AG09309 (cell line): Measurements from ENCODE around the gene RBP5.

ENCODE experiments used
- DNase-seq: peaks from one replicate; pipeline ENCODE4 v3.0.0-alpha.2; 2010; ENCODE audit warnings: low read depth
- H3K4me3 ChIP-seq: 2 replicates; pipeline ENCODE4 v1.5.1; 2011; ENCODE audit warnings: mild to moderate bottlenecking, low read depth, low read length, moderate library complexity; ENCODE audit not compliant: control insufficient read depth
- TF ChIP-seq, protein P1 (sequence below): IDR thresholded peaks from 2 replicates; pipeline ENCODE4 v1.5.1; 2011; ENCODE audit warnings: mild to moderate bottlenecking, low read depth, low read length, inconsistent platforms; ENCODE audit not compliant: insufficient read depth, control insufficient read depth; ENCODE audit errors: missing control alignments

The RBP5 gene

DNA sequence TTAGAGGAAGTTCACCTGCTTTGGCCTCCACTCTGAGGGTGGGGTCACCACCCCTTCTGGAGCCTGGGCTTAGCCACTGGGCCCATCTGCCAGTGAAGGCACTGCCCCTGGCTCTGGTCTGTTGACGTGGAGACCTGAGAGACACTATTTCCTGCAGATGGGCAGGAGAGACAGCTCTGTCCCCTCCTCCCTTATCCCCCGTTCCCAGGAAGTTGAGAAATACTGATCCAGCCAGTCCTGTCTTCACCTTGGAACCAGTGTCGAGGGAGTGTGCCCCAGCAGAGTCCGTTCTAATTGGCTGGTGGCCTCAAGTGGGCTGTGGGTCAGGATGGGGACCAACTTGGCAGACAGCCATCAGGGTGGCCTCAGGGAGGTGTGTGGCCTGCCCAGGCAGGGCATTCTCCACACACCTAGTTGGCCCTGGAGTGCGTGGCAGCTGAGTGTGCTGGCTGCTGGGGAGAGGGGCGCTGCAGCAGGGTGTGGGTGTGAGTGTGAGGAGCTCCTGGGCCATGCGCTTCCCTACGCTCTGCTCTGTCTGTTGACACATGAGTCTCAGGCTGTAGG is 26.9 kb upstream of the RBP5 start:
- no peak for DNase-seq
- no peak overlapping the region for H3K4me3 ChIP-seq
- TF ChIP-seq, protein P1, sequence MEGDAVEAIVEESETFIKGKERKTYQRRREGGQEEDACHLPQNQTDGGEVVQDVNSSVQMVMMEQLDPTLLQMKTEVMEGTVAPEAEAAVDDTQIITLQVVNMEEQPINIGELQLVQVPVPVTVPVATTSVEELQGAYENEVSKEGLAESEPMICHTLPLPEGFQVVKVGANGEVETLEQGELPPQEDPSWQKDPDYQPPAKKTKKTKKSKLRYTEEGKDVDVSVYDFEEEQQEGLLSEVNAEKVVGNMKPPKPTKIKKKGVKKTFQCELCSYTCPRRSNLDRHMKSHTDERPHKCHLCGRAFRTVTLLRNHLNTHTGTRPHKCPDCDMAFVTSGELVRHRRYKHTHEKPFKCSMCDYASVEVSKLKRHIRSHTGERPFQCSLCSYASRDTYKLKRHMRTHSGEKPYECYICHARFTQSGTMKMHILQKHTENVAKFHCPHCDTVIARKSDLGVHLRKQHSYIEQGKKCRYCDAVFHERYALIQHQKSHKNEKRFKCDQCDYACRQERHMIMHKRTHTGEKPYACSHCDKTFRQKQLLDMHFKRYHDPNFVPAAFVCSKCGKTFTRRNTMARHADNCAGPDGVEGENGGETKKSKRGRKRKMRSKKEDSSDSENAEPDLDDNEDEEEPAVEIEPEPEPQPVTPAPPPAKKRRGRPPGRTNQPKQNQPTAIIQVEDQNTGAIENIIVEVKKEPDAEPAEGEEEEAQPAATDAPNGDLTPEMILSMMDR = no peak

DNA sequence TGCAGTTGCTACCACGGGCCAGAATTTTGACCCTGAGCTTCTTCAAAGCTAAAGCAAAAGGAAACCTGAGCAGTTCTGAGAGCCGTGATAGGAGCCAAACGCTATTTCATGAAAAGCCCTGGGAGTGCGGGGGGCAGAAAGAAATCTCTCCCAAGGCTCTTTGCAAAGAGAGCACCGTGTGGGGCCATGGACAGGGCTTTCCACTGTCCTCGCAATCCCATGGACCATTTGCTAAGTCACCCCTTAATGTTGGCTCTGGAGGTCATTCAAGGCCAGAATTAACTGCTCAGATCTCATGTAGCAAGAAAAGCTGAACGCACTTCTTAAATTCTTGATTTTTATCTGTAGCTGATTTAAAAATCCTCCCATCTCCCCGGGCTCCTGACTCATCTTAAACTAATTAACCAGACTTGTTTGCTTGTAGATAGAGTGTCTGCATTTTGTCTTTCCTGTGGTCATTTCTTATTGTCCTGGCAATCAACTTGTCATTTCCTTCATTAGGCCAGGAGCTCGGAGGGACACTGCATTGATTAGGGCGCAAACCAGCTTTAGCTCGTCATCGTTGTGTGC is 26.3 kb upstream of the RBP5 start:
- TF ChIP-seq, protein P1 = no peak
- DNase-seq = no peak
- H3K4me3 ChIP-seq = no peak overlapping the region

DNA sequence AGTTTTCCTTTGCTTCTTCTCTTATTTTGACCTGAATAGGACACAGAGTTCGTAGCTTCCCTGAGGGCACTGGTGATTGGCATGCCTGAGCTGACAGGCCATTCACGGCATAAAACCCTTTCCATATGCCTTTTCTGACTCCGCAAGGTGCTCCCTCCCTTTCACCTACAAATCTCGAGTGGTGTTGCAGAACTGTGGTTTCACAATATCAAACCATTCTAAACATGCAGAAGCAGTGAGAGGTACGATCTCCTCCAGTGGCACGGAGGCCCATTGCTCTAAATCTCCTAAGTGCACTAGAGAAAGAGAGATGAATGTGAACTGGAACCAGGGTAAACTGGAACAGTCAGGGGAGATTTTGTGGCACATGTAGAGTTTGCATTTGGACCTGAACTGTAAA is 25.4 kb upstream of the RBP5 start:
- TF ChIP-seq, protein P1 = no peak
- no peak for DNase-seq

DNA sequence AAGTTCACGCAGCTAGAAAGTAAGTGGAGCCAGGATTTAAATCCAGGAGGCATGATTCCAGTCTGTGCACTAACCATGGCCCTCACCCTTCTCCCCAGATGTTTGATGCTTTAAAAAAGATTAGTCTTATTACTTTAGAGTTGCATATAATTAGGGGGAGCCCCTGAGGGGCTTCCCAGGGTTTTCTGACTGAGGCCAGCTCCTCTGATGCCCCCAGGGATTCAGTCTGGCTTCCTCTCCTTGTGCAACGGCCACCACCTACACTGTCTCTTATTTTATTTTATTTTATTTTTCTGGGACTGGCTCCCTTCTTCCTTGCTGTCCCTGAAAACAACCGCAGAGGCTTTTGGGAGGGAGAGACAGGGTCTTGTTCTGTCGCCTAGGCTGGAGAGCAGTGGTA is 24.1 kb upstream of the RBP5 start:
- DNase-seq = no peak
- TF ChIP-seq, protein P1 = no peak
- no peak overlapping the region for H3K4me3 ChIP-seq

More for the DNA sequence above, 25.4 kb upstream of the RBP5 start:
- no peak overlapping the region for H3K4me3 ChIP-seq

DNA sequence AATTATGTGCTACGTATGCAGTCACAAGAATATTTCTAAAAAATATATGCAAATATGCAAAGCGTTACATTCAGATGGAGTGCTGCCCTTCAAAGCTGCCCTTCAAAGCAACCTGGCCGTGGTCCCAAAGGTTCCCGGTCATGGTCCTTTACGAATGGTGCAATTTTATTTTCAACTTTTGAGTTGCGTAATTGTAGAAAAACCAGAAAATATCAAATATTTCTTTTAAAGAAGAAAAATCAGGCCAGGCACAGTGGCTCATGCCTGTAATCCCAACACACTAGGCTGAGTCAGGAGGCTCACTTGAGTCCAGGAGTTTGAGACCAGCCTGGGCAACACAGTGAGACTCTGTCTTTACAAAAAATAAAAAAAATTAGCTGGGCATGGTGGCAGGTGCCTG is 22.8 kb upstream of the RBP5 start:
- TF ChIP-seq, protein P1 = no peak
- DNase-seq = no peak
- H3K4me3 ChIP-seq = no peak overlapping the region

DNA sequence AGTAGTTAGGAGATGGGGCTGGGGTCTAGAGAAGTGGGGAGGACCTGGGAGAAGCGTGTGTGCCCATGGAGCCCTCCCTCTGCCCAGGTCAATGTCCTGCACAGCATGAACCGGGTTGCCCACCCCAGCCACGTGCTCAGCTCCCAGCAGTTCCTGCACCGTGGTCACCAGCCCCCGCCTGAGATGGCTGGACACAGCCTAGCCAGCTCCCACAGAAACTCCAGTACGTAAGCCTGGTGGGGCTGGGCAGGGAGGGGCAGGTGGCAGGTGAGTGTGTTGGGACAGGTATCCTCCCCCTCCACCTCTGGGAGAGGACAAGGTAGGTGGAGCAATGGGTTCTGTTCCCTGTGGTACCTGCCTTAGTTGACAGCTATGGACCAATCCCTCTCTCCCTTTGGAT is 22.2 kb upstream of the RBP5 start:
- no peak overlapping the region for H3K4me3 ChIP-seq
- no peak for DNase-seq
- TF ChIP-seq, protein P1 = no peak

DNA sequence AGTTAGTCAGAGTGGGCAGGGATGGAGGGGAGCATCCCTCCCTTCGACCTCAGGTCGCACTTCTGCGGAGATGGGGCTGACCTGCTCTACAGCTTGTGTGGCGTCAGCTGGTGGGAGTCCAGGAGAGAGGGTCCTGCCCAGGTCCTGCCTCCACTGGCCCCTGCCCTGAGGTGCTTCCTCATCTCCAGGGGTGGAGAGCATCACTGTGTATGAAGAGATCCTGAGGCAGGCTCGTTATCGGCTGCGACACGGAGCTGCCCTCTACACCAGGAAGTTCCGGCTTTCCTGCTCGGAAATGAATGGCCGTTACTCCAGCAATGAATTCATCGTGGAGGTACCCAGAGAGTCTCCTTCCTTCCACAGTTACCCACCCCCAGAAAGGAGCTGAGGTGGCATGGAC is 21.7 kb upstream of the RBP5 start:
- H3K4me3 ChIP-seq = no peak overlapping the region
- DNase-seq = no peak
- TF ChIP-seq, protein P1 = no peak
